Astrocyte (in vitro differentiated cells and primary cell): ENCODE data around the gene PCMTD2. TPM values are rescaled to one million over a fixed set of nuclear protein-coding genes. Genes with fewer than 3 reads are reported as not detected.

Source experiments
- DNase-seq: peaks from one replicate; pipeline ENCODE4 v3.0.0-alpha.2; 2010; ENCODE audit warnings: low read depth
- FAIRE-seq: peaks from 2 replicates; lab custom pipeline; 2011; peaks lifted over from hg19 to GRCh38; lab: Jason Lieb, UNC
- H2AFZ ChIP-seq: 2 replicates; pipeline ENCODE4 v1.6.0; 2012; ENCODE audit warnings: low read depth, low read length, inconsistent platforms
- H3K27ac ChIP-seq: 2 replicates; pipeline ENCODE4 v1.5.1; 2011; ENCODE audit warnings: low read depth, low read length, inconsistent platforms
- H3K27me3 ChIP-seq: 2 replicates; pipeline ENCODE4 v1.6.0; 2011; ENCODE audit warnings: low read length, inconsistent platforms; ENCODE audit not compliant: insufficient read depth
- H3K36me3 ChIP-seq: 2 replicates; pipeline ENCODE4 v1.5.1; 2011; ENCODE audit warnings: low read length, inconsistent platforms; ENCODE audit not compliant: insufficient read depth
- H3K4me1 ChIP-seq: 2 replicates; pipeline ENCODE4 v1.5.1; 2011; ENCODE audit warnings: low read length, inconsistent platforms; ENCODE audit not compliant: insufficient read depth
- H3K4me2 ChIP-seq: 2 replicates; pipeline ENCODE4 v1.6.0; 2012; ENCODE audit warnings: low read length, inconsistent platforms
- H3K4me3 ChIP-seq: 2 replicates; pipeline ENCODE4 v1.5.1; 2011; ENCODE audit warnings: low read depth, mild to moderate bottlenecking, low read length, inconsistent platforms; ENCODE audit not compliant: insufficient read depth
- H3K79me2 ChIP-seq: 2 replicates; pipeline ENCODE4 v1.6.0; 2012; ENCODE audit warnings: mild to moderate bottlenecking, low read length, inconsistent platforms; ENCODE audit not compliant: insufficient read depth
- H3K9ac ChIP-seq: 2 replicates; pipeline ENCODE4 v1.6.0; 2012; ENCODE audit warnings: mild to moderate bottlenecking, low read length, inconsistent platforms
- H3K9me3 ChIP-seq: 2 replicates; pipeline ENCODE4 v1.5.1; 2012; ENCODE audit warnings: low read depth, mild to moderate bottlenecking, low read length, inconsistent platforms; ENCODE audit not compliant: insufficient read depth
- H4K20me1 ChIP-seq: 2 replicates; pipeline ENCODE4 v1.6.0; 2012; ENCODE audit warnings: low read length, inconsistent platforms; ENCODE audit not compliant: insufficient read depth
- H3K27ac Mint-ChIP-seq: one replicate; pipeline ENCODE4 v1.8.0; 2021; ENCODE audit warnings: mild to moderate bottlenecking, mixed read lengths; ENCODE audit not compliant: unreplicated experiment
- H3K27me3 Mint-ChIP-seq: one replicate; pipeline ENCODE4 v1.8.0; 2021; ENCODE audit warnings: low read depth, mixed read lengths; ENCODE audit not compliant: unreplicated experiment
- H3K36me3 Mint-ChIP-seq: one replicate; pipeline ENCODE4 v1.8.0; 2021; ENCODE audit warnings: low read depth, mixed read lengths; ENCODE audit not compliant: unreplicated experiment
- H3K4me1 Mint-ChIP-seq: one replicate; pipeline ENCODE4 v1.8.0; 2021; ENCODE audit warnings: low read depth, mixed read lengths; ENCODE audit not compliant: unreplicated experiment
- H3K4me3 Mint-ChIP-seq: one replicate; pipeline ENCODE4 v1.8.0; 2021; ENCODE audit warnings: mild to moderate bottlenecking, moderate library complexity, mixed read lengths; ENCODE audit not compliant: unreplicated experiment
- H3K9me3 Mint-ChIP-seq: one replicate; pipeline ENCODE4 v1.8.0; 2021; ENCODE audit warnings: mild to moderate bottlenecking, mixed read lengths; ENCODE audit not compliant: unreplicated experiment
- EZH2 ChIP-seq: IDR thresholded peaks from 2 replicates; pipeline ENCODE4 v1.6.1; 2012; ENCODE audit warnings: mild to moderate bottlenecking, low read length, inconsistent platforms; ENCODE audit not compliant: insufficient read depth
- total RNA-seq: library from RNA; stranded (reverse); gene quantifications from 2 replicates; pipeline ENCODE4 v1.2.1, GENCODE V29; 2021
- TF ChIP-seq, protein P1 (sequence below): IDR thresholded peaks from 2 replicates; pipeline ENCODE4 v1.5.1; 2011; ENCODE audit warnings: low read depth, mild to moderate bottlenecking, inconsistent platforms, low read length, moderate library complexity; ENCODE audit not compliant: insufficient read depth

PCMTD2 gene
- total RNA-seq, 1 donor from 2014 or later = 40.0 TPM

DNA sequence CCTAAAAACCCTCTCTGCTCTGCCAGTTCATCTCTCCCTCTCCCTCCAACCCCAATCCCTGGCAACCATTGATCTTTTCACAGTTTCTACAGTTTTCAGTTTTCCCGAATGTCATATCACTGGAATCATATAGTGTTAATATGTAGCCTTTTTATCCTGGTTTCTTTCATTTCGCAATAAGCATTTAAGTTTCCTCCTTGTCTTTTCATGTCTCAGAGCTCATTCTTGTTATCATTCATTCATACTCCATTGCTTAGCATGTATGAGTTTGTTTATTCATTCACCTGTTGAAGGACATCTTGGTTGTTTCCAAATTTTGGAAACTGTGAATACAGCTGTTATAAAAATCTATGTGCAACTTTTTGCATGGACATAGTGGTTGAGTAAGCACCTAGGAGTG lies 5.5 kb upstream of the PCMTD2 start:
- H3K4me1 ChIP-seq = peaks cover 3% of the 10 kb centered on the region
- H3K27me3 ChIP-seq = peaks cover 21% of the 10 kb centered on the region
- H3K9me3 ChIP-seq = no peaks in the 10 kb centered on the region
- H4K20me1 ChIP-seq = no peaks in the 10 kb centered on the region
- no peak for FAIRE-seq
- H2AFZ ChIP-seq = no peak overlapping the region
- H3K4me2 ChIP-seq = no peak overlapping the region
- Mint-ChIP-seq H3K9me3 (peaks cover 6% of the 10 kb centered on the region), H3K4me3 (no peak overlapping the region), H3K36me3 (no peaks in the 10 kb centered on the region), H3K27me3 (peaks cover 34% of the 10 kb centered on the region), H3K4me1 (peaks cover 3% of the 10 kb centered on the region), H3K27ac (no peak overlapping the region)
- DNase-seq = no peak
- H3K79me2 ChIP-seq = no peaks in the 10 kb centered on the region
- H3K36me3 ChIP-seq = no peaks in the 10 kb centered on the region
- H3K9ac ChIP-seq = no peak overlapping the region
- no peak overlapping the region for H3K27ac ChIP-seq
- H3K4me3 ChIP-seq = no peak overlapping the region
- TF ChIP-seq, protein P1, sequence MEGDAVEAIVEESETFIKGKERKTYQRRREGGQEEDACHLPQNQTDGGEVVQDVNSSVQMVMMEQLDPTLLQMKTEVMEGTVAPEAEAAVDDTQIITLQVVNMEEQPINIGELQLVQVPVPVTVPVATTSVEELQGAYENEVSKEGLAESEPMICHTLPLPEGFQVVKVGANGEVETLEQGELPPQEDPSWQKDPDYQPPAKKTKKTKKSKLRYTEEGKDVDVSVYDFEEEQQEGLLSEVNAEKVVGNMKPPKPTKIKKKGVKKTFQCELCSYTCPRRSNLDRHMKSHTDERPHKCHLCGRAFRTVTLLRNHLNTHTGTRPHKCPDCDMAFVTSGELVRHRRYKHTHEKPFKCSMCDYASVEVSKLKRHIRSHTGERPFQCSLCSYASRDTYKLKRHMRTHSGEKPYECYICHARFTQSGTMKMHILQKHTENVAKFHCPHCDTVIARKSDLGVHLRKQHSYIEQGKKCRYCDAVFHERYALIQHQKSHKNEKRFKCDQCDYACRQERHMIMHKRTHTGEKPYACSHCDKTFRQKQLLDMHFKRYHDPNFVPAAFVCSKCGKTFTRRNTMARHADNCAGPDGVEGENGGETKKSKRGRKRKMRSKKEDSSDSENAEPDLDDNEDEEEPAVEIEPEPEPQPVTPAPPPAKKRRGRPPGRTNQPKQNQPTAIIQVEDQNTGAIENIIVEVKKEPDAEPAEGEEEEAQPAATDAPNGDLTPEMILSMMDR = no peak
- no peak for TF ChIP-seq EZH2

DNA sequence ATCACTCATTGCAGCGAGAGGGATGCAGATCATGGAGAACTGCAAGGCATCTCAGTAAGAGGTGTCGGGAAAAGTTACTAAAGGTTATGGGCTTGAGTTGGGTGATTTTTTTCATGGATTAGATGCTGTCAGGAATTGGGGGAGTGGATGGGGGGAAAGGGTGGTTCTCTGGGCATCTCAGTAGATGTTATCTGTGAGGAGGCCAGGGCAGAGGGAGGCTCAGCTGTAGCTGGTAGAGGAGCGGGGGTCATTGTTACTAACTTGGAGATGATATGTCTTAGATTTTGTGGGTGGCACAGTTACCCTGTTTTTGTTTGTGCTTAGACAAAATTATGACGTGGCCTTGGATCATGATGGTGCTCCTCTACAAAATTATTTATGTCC lies 2.6 kb upstream of the PCMTD2 start:
- DNase-seq (no peak), FAIRE-seq (no peak)
- Mint-ChIP-seq H3K27me3 (peaks cover 21% of the 10 kb centered on the region), H3K4me3 (no peak overlapping the region), H3K4me1 (peaks cover 11% of the 10 kb centered on the region), H3K27ac (no peak overlapping the region), H3K9me3 (peaks cover 3% of the 10 kb centered on the region), H3K36me3 (no peaks in the 10 kb centered on the region)
- Histone ChIP-seq H2AFZ (no peak overlapping the region), H3K4me1 (peaks cover 15% of the 10 kb centered on the region), H3K27me3 (peaks cover 18% of the 10 kb centered on the region), H3K9me3 (no peaks in the 10 kb centered on the region), H3K4me3 (no peak overlapping the region), H4K20me1 (no peaks in the 10 kb centered on the region), H3K79me2 (peaks cover 22% of the 10 kb centered on the region), H3K36me3 (no peaks in the 10 kb centered on the region), H3K27ac (no peak overlapping the region), H3K4me2 (no peak overlapping the region), H3K9ac (no peak overlapping the region)
- no peak for TF ChIP-seq EZH2
- TF ChIP-seq, protein P1 = no peak

DNA sequence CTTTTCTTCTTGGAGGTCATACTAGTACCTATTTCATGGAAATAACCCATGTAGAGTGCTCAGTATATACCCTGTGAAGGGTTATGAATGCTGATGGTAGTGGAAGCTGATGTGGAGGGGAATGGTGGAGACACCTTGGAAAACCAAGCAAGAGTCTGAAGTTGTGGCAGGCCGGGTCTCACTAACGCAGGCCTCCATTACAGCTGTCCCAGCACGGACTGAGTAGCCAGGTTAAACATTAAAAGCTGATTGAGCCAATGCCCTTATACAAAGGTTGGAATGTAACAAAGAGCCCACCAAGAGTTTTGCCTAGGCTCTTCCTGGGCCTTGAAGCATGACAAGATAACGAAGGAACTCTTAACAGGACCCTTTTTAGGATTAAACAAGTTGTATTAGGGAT lies 2.1 kb upstream of the PCMTD2 start:
- no peak overlapping the region for H3K4me3 Mint-ChIP-seq
- H3K4me1 Mint-ChIP-seq = peaks cover 11% of the 10 kb centered on the region

More for the DNA sequence above, 2.1 kb upstream of the PCMTD2 start:
- H3K27me3 ChIP-seq = peaks cover 18% of the 10 kb centered on the region
- no peak overlapping the region for H3K27ac ChIP-seq
- no peak overlapping the region for H3K4me3 ChIP-seq
- no peaks in the 10 kb centered on the region for H3K36me3 ChIP-seq
- no peaks in the 10 kb centered on the region for H3K36me3 Mint-ChIP-seq
- no peak overlapping the region for H2AFZ ChIP-seq
- no peaks in the 10 kb centered on the region for H4K20me1 ChIP-seq
- H3K79me2 ChIP-seq = peaks cover 23% of the 10 kb centered on the region
- peaks cover 15% of the 10 kb centered on the region for H3K4me1 ChIP-seq
- no peak overlapping the region for H3K4me2 ChIP-seq
- TF ChIP-seq EZH2 = no peak
- TF ChIP-seq, protein P1 = no peak
- no peak overlapping the region for H3K9ac ChIP-seq
- H3K9me3 Mint-ChIP-seq = peaks cover 3% of the 10 kb centered on the region
- FAIRE-seq (no peak), DNase-seq (no peak)
- H3K27me3 Mint-ChIP-seq = peaks cover 20% of the 10 kb centered on the region
- H3K9me3 ChIP-seq = no peaks in the 10 kb centered on the region
- no peak overlapping the region for H3K27ac Mint-ChIP-seq
